GM23248 (cell line): ENCODE results near the gene FGA.

Source experiments
- EZH2 ChIP-seq: fragments of 200-600 bp; sonication (generic); IDR thresholded peaks from 2 replicates; pipeline ENCODE4 v1.6.1; 2018; ENCODE audit warnings: antibody characterized with exemption, mild to moderate bottlenecking; ENCODE audit not compliant: insufficient read depth, poor library complexity, severe bottlenecking
- EZH2phosphoT487 ChIP-seq: fragments of 200-600 bp; sonication (generic); IDR thresholded peaks from 2 replicates; pipeline ENCODE4 v1.6.1; 2018; ENCODE audit warnings: antibody characterized with exemption, moderate library complexity, mild to moderate bottlenecking, low read depth; ENCODE audit not compliant: insufficient read depth

- TF ChIP-seq EZH2phosphoT487 (no peak), EZH2 (no peak)
Observed at GRCh38 chr4:154573190-154573870, 17.2 kb downstream of the FGA start.
